B cell (primary cell): ENCODE results near the gene VIL1. TPM values are rescaled to one million over a fixed set of nuclear protein-coding genes. Genes with fewer than 3 reads are reported as not detected.

Experiments
- ATAC-seq: fragments of 200-7000 bp; cut with Tn5 transposase; one replicate; pipeline ENCODE4 v1.10.0; 2021; ENCODE audit warnings: low read depth, mild to moderate bottlenecking, moderate number of reproducible peaks, moderate library complexity
- CTCF ChIA-PET: fragments of 350-600 bp; sonication (Branson Sonifier 250); formaldehyde crosslinking; loops from one replicate; lab custom pipeline; 2021; ENCODE audit warnings: antibody characterized with exemption, inconsistent platforms; lab: Charles Lee
- POLR2A ChIA-PET: fragments of 350-600 bp; sonication (Branson Sonifier 250); formaldehyde crosslinking; loops from one replicate; lab custom pipeline; 2021; ENCODE audit warnings: antibody characterized with exemption; lab: Charles Lee
- DNase-seq: peaks from one replicate; pipeline ENCODE4 v3.0.0; 2013
- H2AFZ ChIP-seq: 2 replicates; pipeline ENCODE4 v1.6.1; 2012; ENCODE audit warnings: mild to moderate bottlenecking, low read depth, low read length; ENCODE audit not compliant: insufficient read depth, poor library complexity, severe bottlenecking
- H3K27ac ChIP-seq, 2 donors: 1 replicate in 1 of 2; 2 replicates in 1 of 2; pipeline ENCODE4 v1.5.1; 2012 to 2013; ENCODE audit warnings: low read length in 2 of 2, mild to moderate bottlenecking in 2 of 2, moderate library complexity in 1 of 2
- H3K27me3 ChIP-seq, 4 experiments: fragments of 200-600 bp in 1 of 4; sonication (generic) in 1 of 4; replicated peaks in 1 of 4; 1 replicate in 2 of 4; 2 replicates in 2 of 4; pipeline versions ENCODE4 v1.6.1 to v1.7.0; 2013 to 2016; ENCODE audit warnings: low read length in 3 of 4, mild to moderate bottlenecking in 2 of 4, mixed read lengths in 1 of 4, moderate library complexity in 1 of 4; ENCODE audit not compliant: insufficient read depth in 4 of 4, control insufficient read depth in 3 of 4; ENCODE audit errors: control extremely low read depth in 1 of 4
- H3K36me3 ChIP-seq, 2 experiments: replicated peaks in 1 of 2; 1 replicate in 1 of 2; 2 replicates in 1 of 2; pipeline versions ENCODE4 v1.6.1 to v1.7.1; 2013; ENCODE audit warnings: low read length in 1 of 2; ENCODE audit not compliant: insufficient read depth in 2 of 2, control insufficient read depth in 1 of 2; ENCODE audit errors: control extremely low read depth in 1 of 2, extremely low read depth in 1 of 2
- H3K4me1 ChIP-seq, 2 donors: fragments of 200-600 bp in 1 of 2; sonication (generic) in 1 of 2; 1 replicate in 1 of 2; 2 replicates in 1 of 2; pipeline versions ENCODE4 v1.5.1 to v1.6.1; 2013 to 2017; ENCODE audit warnings: low read length in 2 of 2; ENCODE audit not compliant: control insufficient read depth in 2 of 2, insufficient read depth in 2 of 2
- H3K4me2 ChIP-seq: replicated peaks from 2 replicates; pipeline ENCODE3; 2012; ENCODE audit warnings: mild to moderate bottlenecking, low read depth, low read length; ENCODE audit not compliant: poor library complexity, severe bottlenecking
- H3K4me3 ChIP-seq, 5 experiments: fragments of 200-600 bp in 1 of 5; sonication (generic) in 1 of 5; 1 replicate in 3 of 5; 2 replicates in 2 of 5; pipeline versions ENCODE4 v1.5.1 to v1.7.0; 2011 to 2016; ENCODE audit warnings: low read length in 4 of 5, mild to moderate bottlenecking in 4 of 5, low read depth in 2 of 5, control low read depth in 1 of 5, moderate library complexity in 1 of 5; ENCODE audit not compliant: insufficient read depth in 1 of 5; ENCODE audit errors: control extremely low read depth in 1 of 5, extremely low read depth in 1 of 5
- H3K79me2 ChIP-seq: fragments of 200-600 bp; sonication (generic); one replicate; pipeline ENCODE4 v1.6.0; 2016; ENCODE audit warnings: low read length; ENCODE audit not compliant: control insufficient read depth, insufficient read depth
- H3K9ac ChIP-seq: fragments of 200-600 bp; sonication (generic); 2 replicates; pipeline ENCODE4 v1.6.1; 2017; ENCODE audit warnings: mild to moderate bottlenecking, low read length, moderate library complexity
- H3K9me3 ChIP-seq, 3 donors: one replicate each; pipeline versions ENCODE4 v1.6.1 to v1.7.1; 2013; ENCODE audit warnings: low read length in 2 of 3; ENCODE audit not compliant: control insufficient read depth in 2 of 3, insufficient read depth in 1 of 3; ENCODE audit errors: control extremely low read depth in 1 of 3
- H4K20me1 ChIP-seq: 2 replicates; pipeline ENCODE4 v1.6.0; 2012; ENCODE audit warnings: mild to moderate bottlenecking, low read length; ENCODE audit not compliant: insufficient read depth, control insufficient read depth, poor library complexity, severe bottlenecking
- H3K27ac Mint-ChIP-seq: one replicate; pipeline ENCODE4 v1.8.0; 2021; ENCODE audit warnings: mixed read lengths
- H3K27me3 Mint-ChIP-seq: one replicate; pipeline ENCODE4 v1.8.0; 2021; ENCODE audit warnings: mixed read lengths
- H3K4me1 Mint-ChIP-seq: one replicate; pipeline ENCODE4 v1.8.0; 2021; ENCODE audit warnings: mixed read lengths
- H3K4me3 Mint-ChIP-seq: one replicate; pipeline ENCODE4 v1.8.0; 2021; ENCODE audit warnings: mixed read lengths
- H3K9me3 Mint-ChIP-seq: one replicate; pipeline ENCODE4 v1.8.0; 2022; ENCODE audit warnings: mixed read lengths; ENCODE audit not compliant: insufficient read depth
- CTCF ChIP-seq: fragments of 200-600 bp; IDR thresholded peaks from one replicate; pipeline ENCODE4 v1.8.0; 2022; ENCODE audit warnings: antibody characterized with exemption, mild to moderate bottlenecking
- EZH2 ChIP-seq: IDR thresholded peaks from 2 replicates; pipeline ENCODE4 v1.6.1; 2012; ENCODE audit warnings: borderline replicate concordance, low read depth, mild to moderate bottlenecking, moderate library complexity, low read length; ENCODE audit not compliant: insufficient read depth, poor library complexity, severe bottlenecking
- WGBS: methylation state at CpG from one replicate; pipeline ENCODE4 v1.1.5; 2013; ENCODE audit warnings: missing lambda C conversion rate; ENCODE audit not compliant: insufficient coverage; 5-methylcytosine and 5-hydroxymethylcytosine counted together
- intact Hi-C: fragments of 100-400 bp; cut with micrococcal nuclease; formaldehyde crosslinking; loops from one replicate; pipeline ENCODE4 v1.10.0; 2022
- polyA plus RNA-seq: library from polyadenylated mRNA; depleted of rRNA; stranded (reverse); fragments of >200 nt; gene quantifications from 2 replicates; pipeline ENCODE4 v1.2.3, GENCODE V29; 2012
- total RNA-seq, 2 donors: library from RNA; stranded (reverse); fragments of 120-200 nt in 1 of 2; gene quantifications; 1 replicate in 1 of 2; 2 replicates in 1 of 2; pipeline versions ENCODE4 v1.2.3 to v1.2.4, GENCODE V29; 2013 to 2022

Gene VIL1
- total and polyA plus RNA-seq, 2 donors (not counting 1 experiment from before 2014, with no cell fraction given) = not detected

DNA sequence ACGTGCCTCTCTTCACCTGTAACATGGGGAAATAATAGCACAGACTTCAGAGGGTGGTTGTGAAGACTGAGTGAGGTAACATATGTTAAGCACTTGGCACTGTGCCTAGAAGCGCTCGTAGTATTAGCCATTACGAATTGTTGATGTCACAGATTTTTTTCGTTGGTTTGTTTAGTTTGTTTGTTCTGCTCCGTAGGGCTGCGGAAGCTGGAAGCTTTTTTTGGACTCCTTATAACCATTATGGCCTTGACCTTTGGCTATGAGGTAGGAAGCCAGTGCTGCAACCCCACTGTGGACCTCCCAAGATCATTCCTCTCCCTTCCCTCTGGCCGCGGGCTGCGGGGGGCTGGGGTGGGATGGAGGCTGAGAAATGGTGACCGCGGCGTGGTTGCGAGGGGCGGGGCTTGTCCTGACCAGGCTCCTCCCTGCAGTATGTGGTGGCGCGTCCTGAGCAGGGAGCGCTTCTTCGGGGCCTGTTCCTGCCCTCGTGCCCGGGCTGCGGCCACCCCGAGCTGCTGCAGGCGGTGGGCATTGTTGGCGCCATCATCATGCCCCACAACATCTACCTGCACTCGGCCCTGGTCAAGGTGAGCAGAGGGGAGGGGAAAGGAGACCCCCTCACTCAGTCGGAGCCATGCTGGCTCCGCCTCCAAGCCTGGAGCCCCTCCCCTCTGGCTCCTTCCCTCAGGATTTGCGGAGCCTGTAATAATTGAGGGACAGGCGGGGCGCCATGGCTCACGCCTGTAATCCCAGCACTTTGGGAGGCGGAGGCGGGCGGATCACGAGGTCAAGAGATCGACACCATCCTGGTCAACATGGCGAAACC lies 31.3 kb upstream of the VIL1 start:
- H3K4me3 Mint-ChIP-seq = peak overlapping the region; percentile 76

More for the DNA sequence above, 31.3 kb upstream of the VIL1 start:
- H3K27me3 ChIP-seq = peaks cover 0 to 16% (median 0%) of the 10 kb centered on the region in 4 experiments
- no peak overlapping the region for H3K27ac ChIP-seq
- POLR2A ChIA-PET = no interaction called here
- TF ChIP-seq CTCF = no peak
- TF ChIP-seq EZH2 = no peak
- H4K20me1 ChIP-seq = no peaks in the 10 kb centered on the region
- H3K27me3 Mint-ChIP-seq = peaks cover 2% of the 10 kb centered on the region
- peak overlapping the region; percentile 47 for H3K9ac ChIP-seq
- peaks cover 6 to 7% of the 10 kb centered on the region in 2 donors for H3K4me1 ChIP-seq
- peak; percentile 77 for ATAC-seq
- no peaks in the 10 kb centered on the region for H3K79me2 ChIP-seq
- peak overlapping the region; percentile 77 for H2AFZ ChIP-seq
- H3K9me3 ChIP-seq = peaks cover 0 to 5% (median 0%) of the 10 kb centered on the region in 3 donors
- H3K27ac Mint-ChIP-seq = no peak overlapping the region
- WGBS = 21% methylated on average over 18 of the region's 38 CpGs
- peak overlapping the region in 4 of 5 experiments; percentile 19 to 35 (median 31) for H3K4me3 ChIP-seq
- no peaks in the 10 kb centered on the region for H3K9me3 Mint-ChIP-seq
- intact Hi-C loops = no loop called here
- H3K36me3 ChIP-seq = no peaks in the 10 kb centered on the region
- H3K4me1 Mint-ChIP-seq = peaks cover 10% of the 10 kb centered on the region
- CTCF ChIA-PET = interaction anchor here (0.9 to 1.0 kb wide), 2 partner anchors 9 to 115 kb away, joined by 3 to 4 read pairs; no protein-coding TSS in a partner anchor
- DNase-seq = peak; percentile 50
- peak overlapping the region; percentile 77 for H3K4me2 ChIP-seq
